ENCODE results near the gene BASP1. TPM values are rescaled to one million over a fixed set of nuclear protein-coding genes. Genes with fewer than 3 reads are reported as not detected.
"Not testable (repeated sequence)": the region's sequence is repeated elsewhere in the genome, so short reads cannot be mapped to it uniquely, and the experiment has no call there.

Gene BASP1
- total RNA-seq, 4 donors from 2014 or later = 22.1 to 37.1 (median 26.8) TPM

- no peak for DNase-seq (ENCODE audit: low spot score in 2 of 2)
- intact Hi-C loops (cut with DNase I; ENCODE audit: low total_unique reads) = loop anchor here (5.0 kb wide), 1 partner anchor 395 kb away; no protein-coding TSS in a partner anchor
- H3K4me3 ChIP-seq (ENCODE audit: low read depth, poor library complexity, severe bottlenecking) = no peak overlapping the region
- TF ChIP-seq CTCF (IDR thresholded peaks at IDR 0.05) = no peak
- TF ChIP-seq POLR2A (IDR thresholded peaks at IDR 0.05) = no peak
- 90 to 93% methylated on average over 7 of the region's 7 CpGs for WGBS, 2 donors
Measured at GRCh38 chr5:17187011-17187785, 30.2 kb upstream of the BASP1 start.

DNA sequence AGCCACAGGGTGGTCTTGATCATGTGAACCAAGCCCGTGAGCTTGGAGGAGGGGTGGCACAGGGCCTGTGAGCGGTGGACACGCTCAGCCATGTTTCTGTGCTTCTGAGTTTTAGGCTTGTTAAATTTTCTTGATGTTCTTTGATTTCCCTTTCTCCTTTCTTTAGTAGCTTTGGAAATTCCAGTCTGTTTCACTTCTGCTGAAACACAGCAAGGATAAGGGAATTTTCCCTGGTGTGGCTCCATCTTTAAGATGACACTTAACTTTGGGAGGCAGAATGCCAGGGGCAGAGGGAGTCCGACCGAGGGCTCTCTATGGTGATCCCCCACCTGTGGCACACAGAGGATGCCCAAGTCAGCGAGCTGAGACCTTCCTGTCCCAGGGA is 29.7 kb upstream of the BASP1 start:
- WGBS, 2 donors = 90 to 91% methylated on average over 6 of the region's 6 CpGs
- no peak for TF ChIP-seq CTCF (IDR thresholded peaks at IDR 0.05)
- TF ChIP-seq POLR2A (IDR thresholded peaks at IDR 0.05) = no peak
- intact Hi-C loops (cut with DNase I; ENCODE audit: low total_unique reads) = loop anchor here (5.0 kb wide), 1 partner anchor 395 kb away; no protein-coding TSS in a partner anchor
- no peak overlapping the region for H3K4me3 ChIP-seq (ENCODE audit: low read depth, poor library complexity, severe bottlenecking)
- no peak for DNase-seq (ENCODE audit: low spot score in 2 of 2)

DNA sequence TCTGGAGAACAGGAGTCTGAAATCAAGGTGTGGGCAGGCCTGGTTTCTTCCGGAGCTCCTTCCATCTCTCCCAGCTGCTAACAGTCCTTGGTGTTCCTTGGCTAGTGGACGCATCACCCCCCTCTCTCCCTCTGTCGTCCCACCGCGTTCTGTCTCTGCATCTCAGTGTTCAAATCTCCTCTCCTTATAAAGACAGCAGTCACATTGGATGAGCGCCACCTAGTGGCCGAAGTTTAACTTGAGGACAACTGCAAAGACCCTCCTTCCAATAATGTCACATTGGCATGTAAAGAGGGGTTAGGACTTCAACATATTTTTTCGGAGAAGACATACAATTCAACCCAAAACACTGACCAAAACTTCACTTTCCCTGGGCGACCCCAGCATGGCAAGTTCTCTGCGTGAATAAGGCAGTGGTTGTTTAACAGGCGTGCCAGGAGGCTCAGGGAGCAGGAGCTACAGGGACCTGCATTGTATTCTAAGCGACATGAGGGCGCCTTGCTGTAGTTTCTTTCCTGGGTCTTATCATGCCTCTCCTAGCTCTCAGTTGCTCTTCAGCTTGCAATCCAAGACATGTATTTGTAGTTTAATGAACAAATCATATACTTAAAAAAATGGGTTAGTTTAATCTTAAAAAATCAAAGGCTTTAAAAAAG is 27.9 kb upstream of the BASP1 start:
- DNase-seq (ENCODE audit: low spot score in 2 of 2) = peak; percentile 69 to 94
- TF ChIP-seq POLR2A (IDR thresholded peaks at IDR 0.05) (no peak), CTCF (IDR thresholded peaks at IDR 0.05) (peak in 1 of 3 donors; percentile 54)

GRCh38 chr5:17190242-17190778 is 27.1 kb upstream of the BASP1 start:
- no peak for TF ChIP-seq POLR2A (IDR thresholded peaks at IDR 0.05)
- peak in 1 of 3 donors; percentile 39 for TF ChIP-seq CTCF (IDR thresholded peaks at IDR 0.05)
- no peak overlapping the region for H3K4me3 ChIP-seq (ENCODE audit: low read depth, poor library complexity, severe bottlenecking)
- WGBS, 2 donors = 6 to 7% methylated on average over 4 of the region's 4 CpGs
- DNase-seq (ENCODE audit: low spot score in 2 of 2) = peak in 1 of 2 donors; percentile 42
- intact Hi-C loops (cut with DNase I; ENCODE audit: low total_unique reads) = no loop called here

More for the DNA sequence above, 27.9 kb upstream of the BASP1 start:
- WGBS, 2 donors = 30 to 32% methylated on average over 13 of the region's 13 CpGs
- no peak overlapping the region for H3K4me3 ChIP-seq (ENCODE audit: low read depth, poor library complexity, severe bottlenecking)
- intact Hi-C loops (cut with DNase I; ENCODE audit: low total_unique reads) = loop anchor here (5.0 kb wide), 1 partner anchor 397 kb away; no protein-coding TSS in a partner anchor

- DNase-seq (ENCODE audit: low spot score in 2 of 2) = no peak
- WGBS, 2 donors = 78 to 85% methylated on average over 7 of the region's 7 CpGs
- intact Hi-C loops (cut with DNase I; ENCODE audit: low total_unique reads) = no loop called here
- no peak overlapping the region for H3K4me3 ChIP-seq (ENCODE audit: low read depth, poor library complexity, severe bottlenecking)
- TF ChIP-seq CTCF (IDR thresholded peaks at IDR 0.05) (no peak), POLR2A (IDR thresholded peaks at IDR 0.05) (no peak)
Measured at GRCh38 chr5:17190799-17191391, 26.5 kb upstream of the BASP1 start.

DNA sequence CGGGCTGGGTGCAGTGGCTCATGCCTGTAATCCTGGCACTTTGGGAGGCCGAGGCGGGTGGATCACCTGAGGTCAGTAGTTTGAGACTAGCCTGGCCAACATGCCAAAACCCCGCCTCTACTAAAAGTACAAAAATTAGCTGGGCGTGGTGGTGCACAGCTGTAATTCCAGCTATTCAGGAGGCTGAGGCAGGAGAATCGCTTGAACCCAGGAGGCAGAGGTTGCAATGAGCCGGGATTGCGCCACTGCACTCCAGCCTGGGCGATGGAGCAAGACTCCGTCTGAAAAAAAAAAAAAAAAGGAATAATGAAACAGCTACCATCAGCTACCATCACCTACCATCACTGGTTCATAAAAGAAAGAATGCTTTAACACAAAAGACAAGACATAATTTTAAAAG is 25.9 kb upstream of the BASP1 start:
- 82 to 83% methylated on average over 10 of the region's 10 CpGs for WGBS, 2 donors
- intact Hi-C loops (cut with DNase I; ENCODE audit: low total_unique reads); H3K4me3 ChIP-seq (ENCODE audit: low read depth, poor library complexity, severe bottlenecking); DNase-seq (ENCODE audit: low spot score in 2 of 2): not testable (repeated sequence)
